NT2/D1 (cell line): ENCODE results near the gene TMED1.

Experiments used
- SUZ12 ChIP-seq: IDR thresholded peaks from 2 replicates; pipeline ENCODE4 v1.6.1; 2011; ENCODE audit not compliant: insufficient read length, insufficient read depth; ENCODE audit errors: extremely low read depth
- YY1 ChIP-seq: IDR thresholded peaks from 2 replicates; pipeline ENCODE4 v1.6.1; 2011; ENCODE audit not compliant: insufficient read length, insufficient read depth
- ZNF274 ChIP-seq: IDR thresholded peaks from 2 replicates; pipeline ENCODE4 v1.6.1; 2011; ENCODE audit warnings: mild to moderate bottlenecking, low read depth, low read length

DNA sequence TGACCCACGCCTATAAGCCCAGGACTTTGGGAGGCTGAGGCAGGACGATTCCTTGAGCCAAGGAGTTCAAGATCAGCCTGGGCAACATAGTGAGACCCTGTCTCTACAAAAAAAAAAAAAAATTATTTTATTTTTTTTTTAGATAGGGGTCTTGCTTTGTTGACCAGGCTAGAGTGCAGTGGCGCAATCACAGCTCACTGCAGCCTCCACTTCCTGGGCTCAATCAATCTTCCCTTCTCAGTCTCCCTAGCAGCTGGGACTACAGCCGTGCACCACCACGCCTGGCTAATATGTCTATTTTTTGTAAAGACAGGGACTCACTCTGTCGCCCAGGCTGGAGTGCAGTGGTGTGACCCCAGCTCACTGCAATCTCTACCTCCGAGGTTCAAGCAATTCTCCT, 16.9 kb upstream of the TMED1 start:
- TF ChIP-seq SUZ12 (no peak), ZNF274 (no peak), YY1 (no peak)
